Adipocyte (in vitro differentiated cells): ENCODE results near the gene ZSCAN20.
"Not testable (repeated sequence)": the region's sequence is repeated elsewhere in the genome, so short reads cannot be mapped to it uniquely, and the experiment has no call there.

Source experiments
- DNase-seq: peaks from one replicate; pipeline ENCODE4 v3.0.0-alpha.2; 2015; ENCODE audit warnings: low read depth
- H3K27me3 ChIP-seq: replicated peaks from 2 replicates; pipeline ENCODE4 v1.7.0; 2013; ENCODE audit warnings: mild to moderate bottlenecking, low read length, moderate library complexity; ENCODE audit not compliant: control insufficient read depth, insufficient read depth
- H3K36me3 ChIP-seq: 2 replicates; pipeline ENCODE4 v1.7.0; 2013; ENCODE audit warnings: low read length, mild to moderate bottlenecking, moderate library complexity; ENCODE audit not compliant: control insufficient read depth, insufficient read depth, severe bottlenecking
- H3K4me1 ChIP-seq: 2 replicates; pipeline ENCODE4 v1.7.0; 2013; ENCODE audit warnings: mild to moderate bottlenecking, low read length, moderate library complexity; ENCODE audit not compliant: control insufficient read depth, insufficient read depth
- H3K4me3 ChIP-seq: 2 replicates; pipeline ENCODE4 v1.7.0; 2013; ENCODE audit warnings: mild to moderate bottlenecking, low read length, moderate library complexity
- H3K9ac ChIP-seq: 2 replicates; pipeline ENCODE4 v1.7.0; 2013; ENCODE audit warnings: mild to moderate bottlenecking, low read length, moderate library complexity
- H3K9me3 ChIP-seq: 2 replicates; pipeline ENCODE4 v1.7.0; 2013; ENCODE audit warnings: mild to moderate bottlenecking, low read length, moderate library complexity; ENCODE audit not compliant: control insufficient read depth

Gene ZSCAN20

DNA sequence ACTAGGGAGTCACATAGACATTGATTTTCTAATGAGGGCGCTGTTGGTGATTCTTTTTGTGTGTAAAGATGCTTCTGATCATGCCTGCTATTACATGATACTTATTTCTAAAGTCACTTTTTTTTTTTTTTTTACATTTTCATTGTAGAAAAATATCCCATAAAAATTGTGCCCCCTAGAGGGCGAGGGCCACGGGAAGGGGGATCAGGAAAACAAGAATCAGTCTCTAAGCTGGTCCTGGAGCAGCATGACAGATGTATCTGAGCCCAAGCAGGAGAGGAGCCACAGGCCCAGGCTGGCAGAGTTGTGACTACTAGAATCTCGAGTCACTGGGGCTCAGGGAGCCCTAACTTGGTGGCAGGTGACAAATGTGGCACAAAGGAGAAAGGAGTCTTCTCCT lies 28.1 kb downstream of the ZSCAN20 start:
- Histone ChIP-seq H3K4me1 (no peaks in the 10 kb centered on the region), H3K9me3 (peaks cover 29% of the 10 kb centered on the region), H3K36me3 (peaks cover 9% of the 10 kb centered on the region), H3K27me3 (no peaks in the 10 kb centered on the region), H3K9ac (no peak overlapping the region), H3K4me3 (no peak overlapping the region)
- DNase-seq: peak; percentile 1

GRCh38 chr1:33501309-33501708 lies 28.9 kb downstream of the ZSCAN20 start:
- no peaks in the 10 kb centered on the region for H3K4me1 ChIP-seq
- peaks cover 2% of the 10 kb centered on the region for H3K36me3 ChIP-seq
- no peak overlapping the region for H3K4me3 ChIP-seq
- H3K9me3 ChIP-seq: peaks cover 22% of the 10 kb centered on the region
- no peaks in the 10 kb centered on the region for H3K27me3 ChIP-seq
- H3K9ac ChIP-seq: no peak overlapping the region
- no peak for DNase-seq

- H3K9me3 ChIP-seq: peaks cover 17% of the 10 kb centered on the region
- H3K4me1 ChIP-seq: no peaks in the 10 kb centered on the region
- H3K36me3 ChIP-seq: peaks cover 2% of the 10 kb centered on the region
- no peaks in the 10 kb centered on the region for H3K27me3 ChIP-seq
- no peak overlapping the region for H3K9ac ChIP-seq
- no peak overlapping the region for H3K4me3 ChIP-seq
- DNase-seq: no peak
These were observed 29.3 kb downstream of the ZSCAN20 start for GRCh38 chr1:33501774-33502173.

- Histone ChIP-seq H3K4me3 (no peak overlapping the region), H3K9ac (no peak overlapping the region), H3K27me3 (no peaks in the 10 kb centered on the region), H3K4me1 (no peaks in the 10 kb centered on the region), H3K36me3 (no peaks in the 10 kb centered on the region), H3K9me3 (peaks cover 14% of the 10 kb centered on the region)
- no peak for DNase-seq
These were observed 30.3 kb downstream of the ZSCAN20 start for GRCh38 chr1:33502726-33503125.

DNA sequence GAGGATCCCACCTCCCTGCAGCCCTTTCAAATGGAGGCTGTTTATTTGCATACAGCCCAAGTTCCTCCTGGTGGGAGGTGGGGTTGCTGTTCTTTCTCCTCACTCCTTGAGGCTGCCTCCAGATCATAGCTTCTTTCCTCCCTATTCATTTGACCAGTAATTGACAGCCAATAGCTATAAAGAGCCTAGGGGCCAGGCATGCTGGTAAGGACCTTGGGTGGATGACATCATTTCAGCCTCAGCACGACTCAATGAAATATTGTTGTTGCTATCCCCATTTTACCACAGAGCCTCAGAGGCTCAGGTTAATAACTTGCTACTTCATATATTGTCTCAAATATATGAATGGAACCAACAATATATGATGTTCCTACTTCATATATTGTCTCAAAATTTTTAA lies 31.1 kb downstream of the ZSCAN20 start:
- H3K9ac ChIP-seq: no peak overlapping the region
- H3K36me3 ChIP-seq: no peaks in the 10 kb centered on the region
- H3K4me3 ChIP-seq: no peak overlapping the region
- no peaks in the 10 kb centered on the region for H3K27me3 ChIP-seq
- H3K9me3 ChIP-seq: peaks cover 7% of the 10 kb centered on the region
- no peaks in the 10 kb centered on the region for H3K4me1 ChIP-seq
- no peak for DNase-seq

DNA sequence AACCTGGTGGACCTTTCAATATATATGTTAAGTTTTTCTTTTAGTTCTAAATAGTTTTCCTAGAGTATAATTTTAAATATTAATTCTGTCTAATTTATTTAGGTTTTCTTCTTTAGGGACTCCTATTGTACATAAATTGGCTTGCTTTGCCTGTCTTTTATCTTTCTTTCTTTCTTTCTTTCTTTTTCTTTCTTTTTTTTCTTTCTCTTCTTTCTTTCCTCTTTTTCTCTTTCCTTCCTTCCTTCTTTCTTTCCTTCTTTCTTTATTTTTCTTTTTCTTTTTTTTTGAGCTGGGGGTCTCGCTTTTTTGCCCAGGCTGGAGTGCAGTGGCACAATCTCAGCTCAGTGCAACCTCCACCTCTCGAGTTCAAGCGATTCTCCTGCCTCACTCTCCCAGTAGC lies 35.2 kb downstream of the ZSCAN20 start:
- Histone ChIP-seq H3K4me1 (no peaks in the 10 kb centered on the region), H3K4me3 (no peak overlapping the region), H3K36me3 (no peaks in the 10 kb centered on the region), H3K9me3 (peaks cover 7% of the 10 kb centered on the region), H3K9ac (no peak overlapping the region), H3K27me3 (no peaks in the 10 kb centered on the region)
- DNase-seq: no peak

DNA sequence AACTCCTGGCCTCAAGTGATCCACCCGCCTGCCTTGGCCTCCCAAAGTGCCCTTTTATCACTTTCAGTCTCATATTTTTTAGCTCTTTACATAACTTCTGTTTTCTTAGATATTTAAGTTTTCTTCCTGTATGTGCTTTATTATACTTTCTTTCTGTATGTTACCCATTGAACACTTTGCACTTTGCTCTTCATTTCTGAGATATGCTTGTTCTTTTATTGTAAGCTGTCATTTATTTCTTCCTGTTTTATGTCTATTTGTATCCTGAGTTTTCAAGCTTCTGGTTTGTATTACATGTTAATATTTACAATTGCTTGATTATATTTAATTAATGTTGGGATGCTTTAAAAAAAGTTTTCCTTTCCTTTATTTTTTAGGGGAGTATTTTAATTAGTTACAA lies 35.7 kb downstream of the ZSCAN20 start:
- H3K4me1 ChIP-seq: no peaks in the 10 kb centered on the region
- no peaks in the 10 kb centered on the region for H3K27me3 ChIP-seq
- H3K4me3 ChIP-seq: no peak overlapping the region
- H3K9ac ChIP-seq: no peak overlapping the region
- DNase-seq: no peak
- H3K9me3 ChIP-seq: peaks cover 7% of the 10 kb centered on the region
- no peaks in the 10 kb centered on the region for H3K36me3 ChIP-seq

DNA sequence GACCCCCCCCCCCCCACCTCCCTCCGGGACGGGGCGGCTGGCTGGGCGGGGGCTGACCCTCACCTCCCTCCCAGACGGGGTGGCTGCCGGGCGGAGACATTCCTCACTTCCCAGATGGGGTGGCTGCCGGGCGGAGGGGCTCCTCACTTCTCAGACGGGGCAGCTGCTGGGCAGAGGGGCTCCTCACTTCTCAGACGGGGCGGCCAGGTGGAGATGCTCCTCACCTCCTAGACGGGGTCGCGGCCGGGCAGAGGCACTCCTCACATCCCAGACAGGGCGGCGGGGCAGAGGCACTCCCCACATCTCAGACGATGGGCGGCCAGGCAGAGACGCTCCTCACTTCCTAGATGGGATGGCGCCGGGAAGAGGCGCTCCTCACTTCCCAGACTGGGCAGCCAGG lies 36.8 kb downstream of the ZSCAN20 start:
- not testable (repeated sequence) for H3K27me3 ChIP-seq, H3K4me3 ChIP-seq, H3K9ac ChIP-seq, H3K36me3 ChIP-seq, H3K4me1 ChIP-seq, H3K9me3 ChIP-seq, DNase-seq

GRCh38 chr1:33512226-33513011 lies 40.0 kb downstream of the ZSCAN20 start:
- H3K4me3 ChIP-seq: no peak overlapping the region
- no peak overlapping the region for H3K9ac ChIP-seq
- no peaks in the 10 kb centered on the region for H3K27me3 ChIP-seq
- DNase-seq: no peak
- H3K36me3 ChIP-seq: no peaks in the 10 kb centered on the region
- peaks cover under 1% of the 10 kb centered on the region for H3K9me3 ChIP-seq
- no peaks in the 10 kb centered on the region for H3K4me1 ChIP-seq

DNA sequence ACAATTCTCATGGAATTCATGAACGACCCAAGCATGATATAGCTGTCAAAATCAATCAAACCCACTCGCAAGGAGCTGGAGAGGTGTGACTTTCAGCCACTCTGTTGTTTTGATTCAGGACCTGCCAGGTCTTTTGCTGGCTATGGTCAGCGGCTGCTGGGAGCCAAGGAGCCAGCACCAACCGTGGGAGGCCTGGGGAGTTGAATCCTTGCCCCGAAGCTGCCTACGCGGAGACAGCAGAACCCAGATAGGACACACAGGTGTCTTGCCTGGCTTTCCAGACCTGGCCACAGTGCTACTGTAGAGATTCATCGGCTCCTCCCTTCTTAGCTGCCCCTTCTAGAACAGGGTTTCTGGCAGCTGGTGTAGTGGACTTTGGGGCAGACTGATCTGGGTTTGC lies 42.7 kb downstream of the ZSCAN20 start:
- Histone ChIP-seq H3K4me1 (no peaks in the 10 kb centered on the region), H3K27me3 (no peaks in the 10 kb centered on the region), H3K4me3 (no peak overlapping the region), H3K9ac (no peak overlapping the region), H3K36me3 (no peaks in the 10 kb centered on the region), H3K9me3 (no peaks in the 10 kb centered on the region)
- DNase-seq: no peak

DNA sequence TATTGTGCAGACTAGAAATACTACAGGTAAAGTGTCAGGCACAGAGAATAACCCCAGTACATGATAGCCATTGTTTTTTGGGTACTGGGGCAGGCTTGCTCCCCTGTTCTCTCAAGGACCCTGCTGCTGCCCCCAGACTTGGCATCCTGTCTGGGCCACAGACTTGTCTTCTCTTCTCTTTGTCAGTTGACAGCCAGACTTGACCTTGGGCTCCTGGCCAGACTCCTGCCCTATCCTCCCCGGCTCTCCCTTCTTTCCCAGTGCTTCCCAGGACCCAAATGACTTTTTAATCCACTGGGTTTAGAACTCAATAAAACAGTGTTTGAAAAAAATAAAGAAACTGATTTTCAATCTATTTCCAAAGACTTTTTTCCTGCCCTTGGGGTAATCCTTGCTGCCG lies 43.2 kb downstream of the ZSCAN20 start:
- no peak overlapping the region for H3K4me3 ChIP-seq
- H3K4me1 ChIP-seq: no peaks in the 10 kb centered on the region
- no peaks in the 10 kb centered on the region for H3K27me3 ChIP-seq
- H3K9ac ChIP-seq: no peak overlapping the region
- H3K9me3 ChIP-seq: no peaks in the 10 kb centered on the region
- DNase-seq: no peak
- H3K36me3 ChIP-seq: no peaks in the 10 kb centered on the region

DNA sequence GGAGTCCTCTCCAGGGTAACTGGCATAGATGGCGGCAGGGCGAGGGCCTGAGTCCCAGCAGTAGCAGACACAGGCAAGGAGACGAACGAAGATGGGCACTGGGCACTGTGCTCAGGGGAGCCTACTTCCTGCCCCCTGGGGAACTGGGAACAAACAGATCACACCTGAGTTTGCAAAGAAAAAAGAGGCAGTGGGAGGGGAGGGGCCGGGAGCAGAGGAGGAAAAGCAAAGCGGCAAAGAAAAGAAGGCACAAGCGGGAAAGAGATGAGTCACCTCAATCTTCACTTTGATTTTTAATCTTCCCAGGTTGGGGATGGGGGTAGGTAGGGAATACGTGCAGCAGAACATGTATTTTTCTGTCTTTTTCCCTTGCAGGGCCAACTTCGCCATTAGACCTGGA lies 44.0 kb downstream of the ZSCAN20 start:
- Histone ChIP-seq H3K4me1 (no peaks in the 10 kb centered on the region), H3K9ac (no peak overlapping the region), H3K4me3 (no peak overlapping the region), H3K36me3 (no peaks in the 10 kb centered on the region), H3K9me3 (no peaks in the 10 kb centered on the region), H3K27me3 (no peaks in the 10 kb centered on the region)
- no peak for DNase-seq
